Activated CD4-positive, alpha-beta T cell treated with anti-CD3 and anti-CD28 coated beads, Interleukin-2, amount 50 U/mL, for 4 hours (primary cell): ENCODE measurements around the gene ACVR1.
"Not testable (repeated sequence)": the region's sequence is repeated elsewhere in the genome, so short reads cannot be mapped to it uniquely, and the experiment has no call there.

Experiments
- DNase-seq, 2 experiments: peaks; one replicate each; pipeline ENCODE4 v3.0.0-alpha.2; 2020

The ACVR1 gene

GRCh38 chr2:157748371-157749142 is 127.6 kb downstream of the ACVR1 start:
- DNase-seq, result no peak

GRCh38 chr2:157747695-157748370 is 128.3 kb downstream of the ACVR1 start:
- DNase-seq, result no peak

GRCh38 chr2:157747280-157747679 is 128.8 kb downstream of the ACVR1 start:
- no peak for DNase-seq

GRCh38 chr2:157746234-157746950 is 129.7 kb downstream of the ACVR1 start:
- DNase-seq, result no peak

GRCh38 chr2:157744571-157745076 is 131.5 kb downstream of the ACVR1 start:
- no peak for DNase-seq

- DNase-seq, result no peak
Measured at GRCh38 chr2:157743051-157743450, 133.1 kb downstream of the ACVR1 start.

GRCh38 chr2:157741819-157742484 is 134.2 kb downstream of the ACVR1 start:
- DNase-seq, result no peak

GRCh38 chr2:157737656-157738055 is 138.5 kb downstream of the ACVR1 start:
- no peak for DNase-seq

- no peak for DNase-seq
Measured at GRCh38 chr2:157735532-157735931, 140.6 kb downstream of the ACVR1 start.

- DNase-seq, result no peak
Measured at GRCh38 chr2:157733263-157733662, 142.9 kb downstream of the ACVR1 start.

- no peak for DNase-seq
Measured at GRCh38 chr2:157732596-157732995, 143.5 kb downstream of the ACVR1 start.

GRCh38 chr2:157727693-157728092 is 148.4 kb downstream of the ACVR1 start:
- no peak for DNase-seq

- DNase-seq, result no peak
Measured at GRCh38 chr2:157726946-157727345, 149.2 kb downstream of the ACVR1 start.

GRCh38 chr2:157725846-157726245 is 150.3 kb downstream of the ACVR1 start:
- DNase-seq, result no peak

GRCh38 chr2:157722580-157723234 is 153.4 kb downstream of the ACVR1 start:
- DNase-seq, result no peak

GRCh38 chr2:157720504-157720903 is 155.6 kb downstream of the ACVR1 start:
- DNase-seq, result no peak

- not testable (repeated sequence) for DNase-seq
Measured at GRCh38 chr2:157704653-157705052, 171.5 kb downstream of the ACVR1 start.

- not testable (repeated sequence) for DNase-seq
Measured at GRCh38 chr2:157704148-157704547, 172.0 kb downstream of the ACVR1 start.

- no peak for DNase-seq
Measured at GRCh38 chr2:157699806-157700205, 176.3 kb downstream of the ACVR1 start.

GRCh38 chr2:157699009-157699408 is 177.1 kb downstream of the ACVR1 start:
- no peak for DNase-seq

GRCh38 chr2:157698430-157698829 is 177.7 kb downstream of the ACVR1 start:
- no peak for DNase-seq

- DNase-seq, result no peak
Measured at GRCh38 chr2:157696036-157696435, 180.1 kb downstream of the ACVR1 start.
